ENCODE measurements around the gene CDK18.
"Not testable (repeated sequence)": the region's sequence is repeated elsewhere in the genome, so short reads cannot be mapped to it uniquely, and the experiment has no call there.

The CDK18 gene

DNA sequence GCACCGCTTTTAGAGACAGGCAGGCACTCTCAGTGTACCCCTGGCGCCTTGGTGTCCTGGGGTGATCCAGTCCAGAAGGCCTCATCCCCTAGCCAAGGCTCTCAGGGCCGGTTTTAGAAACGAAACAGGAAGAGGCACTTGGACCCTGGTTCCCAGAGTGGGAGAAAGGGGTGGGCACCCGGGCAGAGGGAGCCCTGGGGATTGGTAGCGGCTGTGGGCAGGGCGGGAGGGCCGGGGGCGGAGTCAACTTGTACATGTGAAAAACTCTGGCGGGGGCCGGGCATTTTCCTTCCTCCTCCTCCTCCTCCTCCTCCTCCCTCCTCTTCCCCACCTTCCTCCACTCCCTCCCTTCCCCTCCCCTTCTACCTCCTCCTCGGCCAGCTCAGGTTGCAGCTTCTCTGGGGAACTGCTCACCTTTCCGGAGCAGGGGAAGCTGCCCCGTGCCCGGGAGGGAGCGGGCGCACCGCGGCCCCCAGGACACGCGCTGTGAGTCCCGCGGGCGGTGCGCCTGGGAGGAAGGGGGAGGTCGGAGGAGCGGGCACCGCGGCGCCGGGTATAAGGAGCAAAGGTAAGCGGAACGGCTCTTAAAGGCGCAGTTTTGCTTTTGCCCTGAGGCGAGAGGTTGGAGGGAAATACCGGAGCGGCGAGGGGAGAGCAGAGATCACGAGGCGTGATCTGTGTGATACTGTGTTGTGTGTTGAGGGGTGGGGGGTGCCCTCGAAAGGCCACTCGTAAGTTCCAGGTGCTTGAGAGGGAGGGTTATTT, at the start of gene CDK18:
Gene CDK18 (plus strand): TSS at position 359 of the 765 bp plus-strand sequence. CDS start 18,499 bp downstream, outside the sequence.
- DNase-seq (ENCODE audit: low read depth in 2 of 2), result no peak

GRCh38 chr1:205454903-205455335, 49.5 kb upstream of the CDK18 start:
- DNase-seq (ENCODE audit: low read depth in 2 of 2), result no peak

DNA sequence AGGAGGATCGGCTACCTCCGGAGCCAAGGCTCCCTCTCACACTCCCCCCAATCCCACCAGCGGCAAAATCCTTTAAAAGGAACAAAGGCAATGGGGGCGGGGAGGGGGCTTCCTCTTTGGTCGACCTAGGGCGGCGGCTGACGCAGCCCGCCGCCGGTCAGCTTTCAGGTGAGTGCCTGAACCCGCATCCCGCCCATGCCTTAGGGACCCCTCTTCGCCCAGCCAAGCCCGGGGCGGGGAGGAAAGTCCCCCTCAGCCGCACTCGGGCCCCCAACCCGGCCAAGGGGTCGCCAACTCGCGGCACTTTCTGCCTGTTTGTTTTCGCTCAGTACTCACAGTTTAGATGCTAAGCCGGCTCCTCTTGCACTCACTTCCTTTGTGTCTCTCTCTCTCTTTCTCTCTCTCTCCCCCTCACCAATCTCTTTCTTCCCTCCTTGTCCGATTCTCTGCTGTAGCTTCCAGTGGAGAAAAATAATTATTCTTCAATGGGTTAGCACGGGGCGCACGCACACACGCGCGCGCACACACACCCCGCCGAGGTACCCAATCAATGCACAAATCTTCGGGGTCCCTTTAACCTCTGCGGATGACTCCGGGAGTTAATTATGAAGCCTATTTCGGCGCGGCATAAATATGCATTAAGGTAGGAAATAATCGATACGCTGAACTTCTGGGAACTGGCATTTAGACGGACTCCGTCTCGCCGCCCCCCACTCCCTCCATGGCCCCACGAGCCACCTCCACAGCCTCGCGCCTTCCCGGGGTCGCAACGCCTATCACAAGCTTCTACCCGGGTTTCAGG, 48.7 kb upstream of the CDK18 start, which contains the start of gene BLACAT1:
Gene BLACAT1 (minus strand): TSS at position 465 of the 802 bp plus-strand sequence.
- no peak for DNase-seq (ENCODE audit: low read depth in 2 of 2)

GRCh38 chr1:205456383-205456867, 48.0 kb upstream of the CDK18 start:
- no peak for DNase-seq (ENCODE audit: low read depth in 2 of 2)

- no peak for DNase-seq (ENCODE audit: low read depth in 2 of 2)
These were observed 47.4 kb upstream of the CDK18 start for GRCh38 chr1:205456868-205457745.

DNA sequence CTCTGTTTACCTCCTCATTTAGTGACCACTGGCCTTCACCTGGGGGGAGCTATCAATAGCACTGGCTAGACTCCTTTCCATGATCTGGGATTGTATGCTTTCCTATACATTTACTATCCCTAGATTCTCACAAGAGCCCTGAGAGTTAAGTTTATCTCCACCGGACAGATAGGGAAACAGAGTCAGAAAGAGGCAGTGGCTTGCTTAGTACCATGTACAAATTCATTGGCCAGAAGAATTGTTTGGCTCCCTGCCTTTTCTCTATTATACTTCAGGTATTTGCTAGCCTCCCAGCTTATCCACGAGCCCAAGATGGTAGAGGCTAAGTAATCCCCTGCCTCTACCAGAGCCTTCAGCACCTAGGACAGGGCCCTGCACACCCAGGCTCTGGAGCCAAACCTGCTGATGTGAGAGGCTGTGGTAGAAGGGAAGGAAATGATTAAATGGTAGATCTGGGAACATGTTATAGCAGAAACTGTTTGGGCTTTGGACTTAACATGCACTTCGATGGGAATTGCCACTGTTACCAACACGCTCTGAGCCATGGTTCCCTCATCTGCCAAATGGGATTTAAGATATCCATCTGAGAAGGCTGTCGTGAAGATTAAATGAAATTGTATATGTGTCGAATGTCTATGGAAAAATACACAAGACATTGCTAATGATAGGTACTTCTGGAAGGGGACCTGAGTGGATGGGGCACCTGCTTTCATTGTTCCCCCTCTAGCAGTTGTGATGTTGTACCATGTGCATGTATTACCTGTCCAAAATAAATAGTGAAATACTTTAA, 45.5 kb upstream of the CDK18 start:
- peak in 1 of 2 experiments; percentile 32 for DNase-seq (ENCODE audit: low read depth in 2 of 2)

DNA sequence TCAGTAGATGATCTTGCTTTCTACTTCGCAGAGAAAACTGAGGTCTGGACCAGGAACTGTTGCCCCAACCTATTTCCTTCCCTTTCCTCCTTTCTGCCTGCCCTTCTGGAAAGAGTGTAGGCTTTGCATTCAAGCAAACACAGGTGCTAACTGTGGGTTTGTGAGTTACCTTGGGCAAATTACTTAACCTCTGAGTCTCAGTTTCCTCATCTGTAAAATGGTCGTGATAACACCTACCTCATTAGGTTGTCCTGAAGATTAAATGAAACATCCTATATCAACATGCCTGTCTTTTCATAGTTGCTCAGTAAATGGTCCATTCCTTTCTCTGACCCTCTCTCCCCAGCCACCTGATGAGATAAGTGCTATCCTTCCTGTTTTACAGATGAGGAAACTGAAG, 39.1 kb upstream of the CDK18 start:
- DNase-seq (ENCODE audit: low read depth in 2 of 2), result no peak

DNA sequence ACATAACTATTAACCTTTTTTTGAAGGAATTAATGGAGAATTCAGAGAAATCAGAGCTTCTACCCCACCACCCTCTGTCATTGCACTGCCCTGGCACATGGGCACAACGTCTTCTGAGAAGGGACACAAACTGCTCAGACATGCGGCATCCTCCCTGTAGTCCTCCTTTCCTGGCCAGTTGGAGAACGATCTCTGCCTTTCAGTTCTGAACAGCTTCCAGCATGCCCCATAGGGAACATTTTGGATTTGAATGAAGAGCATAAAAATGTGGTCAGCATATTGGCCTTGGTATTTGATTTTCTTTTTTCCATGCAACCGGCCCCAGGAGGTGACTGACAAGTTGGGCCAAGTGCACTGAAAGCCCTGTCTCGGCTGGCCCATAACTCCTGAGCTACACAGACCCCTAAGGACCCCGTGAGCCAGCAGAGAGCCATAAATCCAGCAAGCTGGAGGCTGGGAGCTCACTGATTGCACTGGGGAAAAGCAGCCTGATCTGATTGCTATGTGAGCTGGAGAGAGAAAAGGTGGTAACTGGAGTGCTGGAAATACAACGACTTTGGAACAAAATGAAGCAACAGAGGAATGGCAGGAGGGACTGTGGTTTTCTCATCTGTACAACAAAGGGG, 37.8 kb upstream of the CDK18 start:
- no peak for DNase-seq (ENCODE audit: low read depth in 2 of 2)

- DNase-seq (ENCODE audit: low read depth in 2 of 2), result no peak
These were observed 34.3 kb upstream of the CDK18 start for GRCh38 chr1:205470131-205470530.

DNA sequence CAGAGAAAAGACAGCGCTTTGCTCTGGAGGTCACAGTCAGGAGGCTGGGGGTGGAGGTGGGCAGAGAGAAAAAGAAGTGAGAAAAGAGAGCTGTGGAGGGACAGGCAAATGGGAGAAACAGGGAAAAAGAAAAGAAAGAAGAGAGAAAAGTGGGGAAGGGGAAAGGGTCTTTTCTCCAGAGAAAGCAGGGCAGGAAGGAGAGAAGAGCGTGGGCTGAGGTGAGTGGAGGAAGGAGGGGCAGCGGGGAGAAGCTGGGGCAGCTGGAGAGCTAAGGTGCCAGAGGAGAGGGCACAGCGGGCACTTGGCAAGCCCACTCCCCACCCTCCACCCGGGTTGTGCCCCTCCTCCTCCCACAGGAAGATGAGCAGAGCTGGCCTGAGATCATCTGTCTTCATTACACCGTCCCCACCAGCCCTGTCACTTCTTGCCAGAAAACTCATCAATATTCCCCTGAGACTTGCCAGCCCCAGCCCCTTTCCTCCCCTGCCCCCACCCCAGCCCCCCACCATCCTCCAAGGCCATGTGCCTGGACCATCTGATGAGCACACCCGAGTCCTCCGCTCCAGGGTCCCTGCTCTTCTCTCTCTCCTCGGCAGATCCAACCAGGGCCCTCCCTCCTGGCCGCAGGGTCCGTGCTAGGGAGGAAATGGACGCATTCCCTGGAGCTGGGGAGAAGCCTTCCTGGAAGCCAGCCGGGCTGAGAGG, 31.6 kb upstream of the CDK18 start:
- DNase-seq (ENCODE audit: low read depth in 2 of 2), result no peak

DNA sequence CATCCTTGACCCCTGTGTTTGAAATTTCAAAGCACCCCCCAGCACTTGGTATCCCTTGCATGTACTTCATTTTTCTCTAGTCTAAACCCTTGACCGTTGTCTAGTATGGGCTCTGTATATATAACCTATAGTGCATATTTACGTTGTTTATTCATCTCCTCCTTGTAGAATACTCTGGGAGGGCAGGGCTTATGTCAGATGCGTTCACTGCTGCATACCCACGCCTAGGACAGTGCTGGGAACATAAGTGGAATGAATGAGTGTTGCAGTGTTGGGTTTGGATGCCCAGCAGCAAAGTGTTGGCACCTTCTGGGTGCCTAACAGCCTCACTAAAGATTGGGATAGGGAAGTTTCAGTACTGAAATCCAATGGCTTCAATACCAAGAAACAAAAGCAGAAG, 31.0 kb upstream of the CDK18 start:
- no peak for DNase-seq (ENCODE audit: low read depth in 2 of 2)

DNA sequence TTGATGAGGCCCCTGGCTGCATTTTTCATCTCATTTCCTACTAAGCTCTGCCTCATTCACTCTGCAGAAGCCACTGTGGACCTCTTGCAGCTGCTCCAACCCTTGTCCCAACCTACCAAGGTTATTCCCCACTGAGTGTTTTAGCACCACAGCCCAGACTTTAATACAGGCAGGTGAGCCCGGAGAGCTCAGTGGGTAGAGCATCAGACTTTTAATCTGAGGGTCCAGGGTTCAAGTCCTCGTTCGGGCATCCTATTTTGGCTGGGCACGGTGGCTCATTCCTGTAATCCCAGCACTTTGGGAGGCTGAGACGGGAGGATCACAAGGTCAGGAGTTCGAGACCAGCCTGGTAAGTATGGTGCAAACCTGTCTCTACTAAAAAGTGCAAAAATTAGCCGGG, 30.5 kb upstream of the CDK18 start:
- DNase-seq (ENCODE audit: low read depth in 2 of 2), result no peak

- no peak for DNase-seq (ENCODE audit: low read depth in 2 of 2)
These were observed 29.9 kb upstream of the CDK18 start for GRCh38 chr1:205474571-205474970.

- no peak for DNase-seq (ENCODE audit: low read depth in 2 of 2)
These were observed 28.6 kb upstream of the CDK18 start for GRCh38 chr1:205475855-205476254.

- no peak for DNase-seq (ENCODE audit: low read depth in 2 of 2)
These were observed 27.8 kb upstream of the CDK18 start for GRCh38 chr1:205476648-205477047.

GRCh38 chr1:205477121-205477758, 27.2 kb upstream of the CDK18 start:
- DNase-seq (ENCODE audit: low read depth in 2 of 2), result no peak

DNA sequence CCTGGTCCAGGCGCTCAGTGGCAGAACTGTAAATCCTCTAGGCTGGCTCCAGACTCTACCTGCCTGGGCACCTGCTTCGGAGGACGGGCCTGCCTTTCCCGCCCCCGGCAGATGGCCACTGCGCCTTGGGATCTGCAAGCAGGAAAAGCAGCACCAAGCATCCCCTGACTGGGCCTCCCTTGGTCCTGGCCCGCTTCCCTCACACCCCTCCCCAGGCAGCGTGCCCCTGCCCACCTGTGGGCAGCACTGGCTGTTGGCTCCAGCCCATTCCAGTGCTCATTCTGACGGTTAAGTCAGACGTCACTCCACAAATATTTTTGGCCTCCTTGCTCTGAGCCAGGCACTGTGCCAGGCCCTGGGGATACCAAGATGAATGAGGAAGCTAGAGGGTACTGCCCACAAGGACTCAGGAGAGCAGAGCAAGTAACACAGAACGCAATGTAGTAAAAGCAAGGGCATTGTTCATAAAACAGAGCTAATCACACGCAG, 26.7 kb upstream of the CDK18 start:
- peak in 1 of 2 experiments; percentile 12 for DNase-seq (ENCODE audit: low read depth in 2 of 2)

GRCh38 chr1:205478985-205479384, 25.5 kb upstream of the CDK18 start:
- DNase-seq (ENCODE audit: low read depth in 2 of 2), result not testable (repeated sequence)

DNA sequence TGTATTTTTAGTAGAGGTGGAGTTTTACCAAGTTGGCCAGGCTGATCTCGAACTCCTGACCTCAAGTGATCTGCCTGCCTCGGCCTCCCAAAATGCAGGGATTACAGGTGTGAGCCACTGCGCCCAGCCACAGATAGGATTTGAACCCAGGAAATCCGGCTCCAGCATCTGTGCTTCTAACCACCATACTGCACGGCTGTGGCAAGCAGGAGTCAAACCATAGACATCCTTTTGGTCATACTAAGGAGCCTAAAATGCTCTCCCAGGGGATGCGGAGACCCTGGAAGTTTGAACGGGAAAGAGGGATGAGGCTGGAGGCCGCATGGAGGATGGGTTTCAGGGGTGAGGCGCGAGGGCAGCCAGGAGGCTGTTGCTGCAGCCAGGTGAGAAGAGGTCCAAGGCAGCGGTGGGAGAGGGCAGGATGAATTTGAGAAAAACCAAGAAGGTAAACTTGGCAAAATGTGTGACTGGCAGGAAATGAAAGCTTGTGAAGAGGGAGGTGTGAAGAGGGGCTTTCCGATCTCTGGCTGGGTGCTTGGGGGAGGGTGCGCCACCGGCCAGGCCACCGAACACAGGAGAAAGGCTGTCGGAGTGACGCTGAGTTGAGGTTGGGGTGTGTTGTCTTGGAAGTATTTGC, 24.0 kb upstream of the CDK18 start:
- DNase-seq (ENCODE audit: low read depth in 2 of 2), result no peak

All from fibroblast of skin of left quadriceps (primary cell).